GM13976 (cell line): ENCODE data around the gene ASAP2.

ENCODE experiments used
- DNase-seq: peaks from one replicate; pipeline ENCODE4 v3.0.0; 2012; ENCODE audit warnings: low spot score
- in situ Hi-C: fragments of 300-500 bp; cut with MboI; formaldehyde crosslinking; loops from one replicate; pipeline ENCODE4 v1.12.0; 2022; ENCODE audit warnings: low sequenced_read_pairs, mixed read lengths, inconsistent platforms; ENCODE audit not compliant: unreplicated experiment
- TF ChIP-seq, protein P1 (sequence below): IDR thresholded peaks from 2 replicates; pipeline ENCODE4 v1.5.1; 2012; ENCODE audit warnings: borderline replicate concordance, mild to moderate bottlenecking; ENCODE audit not compliant: insufficient read depth; ENCODE audit errors: extremely low read depth, missing control alignments, control extremely low read depth

Gene ASAP2

DNA sequence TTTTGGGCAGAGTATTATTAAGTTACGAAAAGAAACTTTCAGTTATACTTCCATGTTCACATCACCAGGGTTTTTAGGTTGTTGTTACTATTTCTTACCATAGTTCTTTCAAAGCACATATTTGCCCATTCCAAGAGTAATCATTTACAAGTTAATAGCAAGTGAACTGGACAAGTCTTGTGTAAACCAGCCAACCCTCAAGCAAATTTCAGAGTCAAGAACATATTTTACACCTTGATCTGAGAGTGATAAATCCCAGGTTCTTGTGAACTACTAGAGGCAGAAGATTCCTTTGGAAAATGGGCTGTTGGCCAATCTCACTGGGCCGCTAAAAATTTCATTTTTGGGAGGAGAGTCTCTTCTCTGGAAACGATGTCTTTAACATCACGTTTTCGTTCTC lies 2.7 kb upstream of the ASAP2 start:
- DNase-seq, result no peak
- in situ Hi-C loops, result no loop called here
- TF ChIP-seq, protein P1, sequence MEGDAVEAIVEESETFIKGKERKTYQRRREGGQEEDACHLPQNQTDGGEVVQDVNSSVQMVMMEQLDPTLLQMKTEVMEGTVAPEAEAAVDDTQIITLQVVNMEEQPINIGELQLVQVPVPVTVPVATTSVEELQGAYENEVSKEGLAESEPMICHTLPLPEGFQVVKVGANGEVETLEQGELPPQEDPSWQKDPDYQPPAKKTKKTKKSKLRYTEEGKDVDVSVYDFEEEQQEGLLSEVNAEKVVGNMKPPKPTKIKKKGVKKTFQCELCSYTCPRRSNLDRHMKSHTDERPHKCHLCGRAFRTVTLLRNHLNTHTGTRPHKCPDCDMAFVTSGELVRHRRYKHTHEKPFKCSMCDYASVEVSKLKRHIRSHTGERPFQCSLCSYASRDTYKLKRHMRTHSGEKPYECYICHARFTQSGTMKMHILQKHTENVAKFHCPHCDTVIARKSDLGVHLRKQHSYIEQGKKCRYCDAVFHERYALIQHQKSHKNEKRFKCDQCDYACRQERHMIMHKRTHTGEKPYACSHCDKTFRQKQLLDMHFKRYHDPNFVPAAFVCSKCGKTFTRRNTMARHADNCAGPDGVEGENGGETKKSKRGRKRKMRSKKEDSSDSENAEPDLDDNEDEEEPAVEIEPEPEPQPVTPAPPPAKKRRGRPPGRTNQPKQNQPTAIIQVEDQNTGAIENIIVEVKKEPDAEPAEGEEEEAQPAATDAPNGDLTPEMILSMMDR, result no peak

DNA sequence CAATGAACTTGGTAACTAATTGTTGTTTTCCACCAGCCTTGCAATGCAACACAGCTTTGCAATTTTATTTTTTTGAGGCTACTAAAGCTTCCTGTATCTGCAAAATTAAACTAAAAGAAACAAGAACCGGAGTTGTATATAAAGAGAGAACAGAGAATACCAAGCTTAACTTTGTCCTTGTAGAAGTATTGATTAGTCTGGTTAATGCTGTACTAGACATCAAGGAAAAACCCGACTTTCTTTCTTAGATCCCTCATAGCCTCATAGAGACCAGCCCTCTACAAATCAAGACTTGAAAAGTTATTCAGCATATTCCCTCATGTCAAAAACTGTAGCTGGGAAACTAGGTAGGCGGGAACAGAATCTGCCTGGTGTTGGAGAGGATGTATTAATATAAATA lies 1.7 kb upstream of the ASAP2 start:
- DNase-seq, result no peak
- TF ChIP-seq, protein P1, result no peak
- in situ Hi-C loops, result no loop called here

DNA sequence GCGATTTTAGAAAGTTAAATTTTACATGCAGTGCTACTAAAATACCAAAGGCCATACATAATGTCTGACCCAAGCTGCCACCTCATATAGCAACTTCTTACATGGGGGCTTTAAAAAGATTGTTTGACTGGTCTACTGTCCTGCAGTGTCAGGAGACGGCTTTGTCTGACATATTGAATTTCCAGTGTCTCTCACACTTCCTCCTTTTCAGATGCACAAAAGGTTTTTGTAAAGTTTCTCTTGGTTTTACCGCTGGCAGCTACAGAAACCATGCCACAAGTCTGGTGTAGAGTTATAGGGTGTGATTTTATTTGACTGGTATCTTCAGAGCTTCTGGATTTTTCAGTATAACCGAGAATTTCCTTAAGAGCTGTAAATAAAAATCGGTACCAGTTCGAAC lies 1.1 kb upstream of the ASAP2 start:
- in situ Hi-C loops, result no loop called here
- DNase-seq, result no peak
- TF ChIP-seq, protein P1, result no peak

DNA sequence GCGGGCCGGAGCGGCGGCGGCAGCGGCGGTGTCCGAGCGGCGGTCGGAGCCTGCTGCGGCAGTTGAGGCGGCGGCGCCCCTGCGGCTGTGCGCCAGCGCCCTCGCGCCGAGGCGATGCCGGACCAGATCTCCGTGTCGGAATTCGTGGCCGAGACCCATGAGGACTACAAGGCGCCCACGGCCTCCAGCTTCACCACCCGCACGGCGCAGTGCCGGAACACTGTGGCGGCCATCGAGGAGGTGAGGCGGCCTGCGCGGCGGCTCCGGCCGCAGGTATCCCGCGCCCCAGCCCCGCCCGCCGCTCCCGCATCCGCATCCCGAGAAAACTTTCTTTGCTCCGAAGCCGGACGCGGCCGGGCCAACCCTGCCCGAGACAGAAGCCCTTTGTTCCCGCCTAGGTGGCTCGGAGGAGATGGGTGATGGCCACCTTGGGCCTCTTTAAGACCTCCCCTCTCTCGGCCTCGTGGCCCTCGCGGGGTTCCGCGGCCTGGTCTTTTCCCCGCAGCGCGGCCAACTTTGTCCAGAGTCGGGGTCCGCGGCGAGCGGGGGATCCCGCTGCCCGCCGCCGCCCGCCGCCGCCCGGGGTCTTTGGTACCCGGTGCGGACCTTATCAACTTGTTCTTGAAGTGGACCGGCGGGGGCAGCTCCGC lies 504 bp downstream of the ASAP2 start:
- TF ChIP-seq, protein P1, result no peak
- peak; percentile 47 for DNase-seq
- in situ Hi-C loops, result no loop called here

DNA sequence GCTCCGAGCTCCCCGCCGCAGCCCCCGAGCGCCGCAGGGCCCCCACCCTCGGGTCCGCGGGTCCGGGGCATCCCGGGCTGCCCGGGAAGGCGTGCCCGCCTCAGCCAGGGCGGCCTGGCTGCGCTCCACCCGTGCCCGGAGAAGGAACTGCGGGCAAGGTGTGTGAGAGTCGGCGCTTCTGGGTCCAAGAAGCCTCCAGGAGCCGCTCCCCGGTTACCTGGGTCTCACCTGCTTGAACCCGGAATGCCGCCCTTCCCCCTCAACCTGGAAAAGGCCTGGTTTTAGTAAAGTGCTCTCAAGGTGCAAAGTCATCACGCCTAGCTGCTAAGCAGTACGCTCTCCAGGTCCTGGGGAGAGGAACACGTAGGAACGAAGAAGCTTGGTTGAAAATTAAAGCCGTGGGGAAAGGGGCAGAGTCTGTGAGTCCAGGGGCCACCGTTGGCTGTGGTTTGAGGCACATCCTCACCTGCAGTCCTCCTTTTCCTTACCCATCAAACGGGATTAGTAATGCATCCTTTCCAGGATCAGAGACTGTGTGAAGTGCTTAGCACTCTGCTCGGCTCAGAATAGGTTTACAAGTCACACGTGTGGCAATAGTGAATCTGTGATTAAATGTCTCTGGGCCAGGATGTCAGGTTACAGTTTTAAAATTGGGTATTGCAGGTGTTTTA lies 1.2 kb downstream of the ASAP2 start:
- peak; percentile 38 for DNase-seq
- in situ Hi-C loops, result no loop called here
- TF ChIP-seq, protein P1, result no peak

DNA sequence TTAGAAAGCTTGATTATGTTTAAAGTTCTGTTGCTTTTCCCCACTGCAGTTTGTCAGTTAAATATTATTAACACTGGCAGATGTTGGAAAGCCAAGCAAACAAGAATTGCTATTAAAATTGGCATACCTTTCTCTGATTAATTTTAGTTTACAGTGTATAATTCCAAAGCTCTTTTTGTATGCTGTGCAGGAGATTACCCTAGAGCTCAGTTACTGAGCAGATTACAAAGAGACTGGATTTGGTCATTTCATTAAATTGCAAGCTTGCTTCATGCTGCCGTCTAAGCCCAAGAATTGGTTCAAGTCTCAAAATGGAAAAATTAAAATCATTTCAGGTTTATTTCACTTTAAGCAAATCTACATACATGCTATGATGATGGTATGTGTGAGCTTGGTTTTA lies 2.3 kb downstream of the ASAP2 start:
- TF ChIP-seq, protein P1, result no peak
- in situ Hi-C loops, result no loop called here
- no peak for DNase-seq

DNA sequence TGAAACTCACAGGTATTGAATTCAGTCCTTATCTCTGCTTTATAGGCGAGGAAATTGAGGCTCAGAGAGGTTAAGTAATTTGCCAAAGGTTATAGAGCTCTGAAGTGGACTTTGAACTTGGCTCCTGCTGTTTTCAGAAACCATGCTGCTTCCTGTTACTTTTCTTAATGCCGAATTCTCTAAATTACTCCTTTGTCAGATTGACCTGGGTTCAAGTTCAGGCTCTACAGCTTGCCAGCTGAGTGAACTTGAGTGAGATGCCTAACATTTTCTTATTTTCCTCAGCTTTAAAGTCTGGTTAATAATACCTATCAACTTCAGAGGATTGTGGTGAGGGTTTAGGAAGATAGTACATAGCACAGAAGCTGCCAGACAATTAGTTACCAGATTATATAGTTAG lies 3.4 kb downstream of the ASAP2 start:
- in situ Hi-C loops, result no loop called here
- no peak for DNase-seq
- TF ChIP-seq, protein P1, result no peak
